SK-N-MC (cell line): ENCODE results near the gene IL1RAPL1.

ENCODE experiments used
- DNase-seq: peaks from one replicate; pipeline ENCODE4 v3.0.0-alpha.2; 2011; ENCODE audit warnings: low read depth, low spot score
- H3K27ac ChIP-seq: fragments of 200-600 bp; sonication (generic); 2 replicates; pipeline ENCODE4 v1.5.1; 2016; ENCODE audit warnings: mixed run types
- H3K36me3 ChIP-seq: fragments of 200-600 bp; sonication (generic); 2 replicates; pipeline ENCODE4 v1.6.1; 2017; ENCODE audit warnings: antibody characterized with exemption, low read length, mixed read lengths; ENCODE audit not compliant: insufficient read depth
- H3K4me3 ChIP-seq: fragments of 200-600 bp; sonication (generic); 2 replicates; pipeline ENCODE4 v1.5.1; 2016
- H3K9ac ChIP-seq: fragments of 200-600 bp; sonication (generic); 2 replicates; pipeline ENCODE4 v1.8.0; 2017; ENCODE audit warnings: mixed run types, mixed read lengths; ENCODE audit not compliant: insufficient read length
- H3K9me3 ChIP-seq: fragments of 200-600 bp; sonication (generic); 2 replicates; pipeline ENCODE4 v1.6.1; 2017; ENCODE audit warnings: low read depth, mild to moderate bottlenecking, antibody characterized with exemption, low read length, moderate library complexity, mixed read lengths
- EZH2 ChIP-seq: fragments of 200-600 bp; sonication (generic); IDR thresholded peaks from one replicate; pipeline ENCODE4 v1.6.1; 2017; ENCODE audit warnings: antibody characterized with exemption
- FOXP2 ChIP-seq: optimal IDR thresholded peaks from 2 replicates; pipeline ENCODE3; 2011; ENCODE audit warnings: mild to moderate bottlenecking, moderate library complexity; ENCODE audit not compliant: insufficient read depth; ENCODE audit errors: extremely low read length, control extremely low read depth
- POLR2AphosphoS5 ChIP-seq: IDR thresholded peaks from 2 replicates; pipeline ENCODE4 v1.6.1; 2012; ENCODE audit warnings: mild to moderate bottlenecking, low read depth, low read length, borderline replicate concordance

The IL1RAPL1 gene

GRCh38 chrX:29274517-29274916, 687.3 kb downstream of the IL1RAPL1 start:
- no peak overlapping the region for H3K4me3 ChIP-seq
- no peak for DNase-seq
- H3K27ac ChIP-seq: no peak overlapping the region
- no peaks in the 10 kb centered on the region for H3K36me3 ChIP-seq
- TF ChIP-seq POLR2AphosphoS5 (no peak), EZH2 (no peak), FOXP2 (no peak)
- no peaks in the 10 kb centered on the region for H3K9me3 ChIP-seq
- no peak overlapping the region for H3K9ac ChIP-seq

- Histone ChIP-seq H3K9ac (no peak overlapping the region), H3K36me3 (no peaks in the 10 kb centered on the region), H3K27ac (no peak overlapping the region), H3K9me3 (no peaks in the 10 kb centered on the region), H3K4me3 (no peak overlapping the region)
- TF ChIP-seq POLR2AphosphoS5 (no peak), FOXP2 (no peak), EZH2 (no peak)
- DNase-seq: no peak
These were observed 688.7 kb downstream of the IL1RAPL1 start for GRCh38 chrX:29275928-29276327.

- Histone ChIP-seq H3K36me3 (no peaks in the 10 kb centered on the region), H3K9me3 (no peaks in the 10 kb centered on the region), H3K27ac (no peak overlapping the region), H3K4me3 (no peak overlapping the region), H3K9ac (no peak overlapping the region)
- TF ChIP-seq EZH2: no peak
- no peak for TF ChIP-seq FOXP2
- TF ChIP-seq POLR2AphosphoS5: no peak
- no peak for DNase-seq
These were observed 694.0 kb downstream of the IL1RAPL1 start for GRCh38 chrX:29281078-29281742.

DNA sequence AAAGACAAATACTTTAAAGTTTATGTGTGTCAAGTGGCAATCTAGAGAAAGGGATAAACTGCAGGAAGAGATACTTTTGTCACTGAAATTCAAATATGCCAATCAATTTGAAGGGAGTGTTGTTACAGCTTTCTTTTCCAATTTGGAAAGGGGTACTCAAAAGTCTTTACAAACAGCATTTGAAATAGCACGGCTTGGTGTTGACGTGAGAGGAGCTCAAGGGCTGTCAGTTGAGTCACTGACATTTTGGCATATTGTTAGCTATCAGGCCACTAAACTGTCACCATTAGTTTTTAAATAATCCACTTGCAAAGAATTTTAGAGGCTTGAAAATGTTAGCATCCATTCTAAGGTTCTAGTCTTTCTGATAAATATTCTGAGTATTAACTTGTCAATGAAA, 698.4 kb downstream of the IL1RAPL1 start:
- no peak for DNase-seq
- Histone ChIP-seq H3K9ac (no peak overlapping the region), H3K27ac (no peak overlapping the region), H3K4me3 (no peak overlapping the region), H3K9me3 (no peaks in the 10 kb centered on the region), H3K36me3 (no peaks in the 10 kb centered on the region)
- no peak for TF ChIP-seq POLR2AphosphoS5
- TF ChIP-seq EZH2: no peak
- no peak for TF ChIP-seq FOXP2

GRCh38 chrX:29295987-29296680, 708.9 kb downstream of the IL1RAPL1 start:
- H3K27ac ChIP-seq: no peak overlapping the region
- H3K36me3 ChIP-seq: no peaks in the 10 kb centered on the region
- DNase-seq: no peak
- H3K4me3 ChIP-seq: no peak overlapping the region
- TF ChIP-seq FOXP2: no peak
- no peak for TF ChIP-seq EZH2
- TF ChIP-seq POLR2AphosphoS5: no peak
- H3K9me3 ChIP-seq: no peaks in the 10 kb centered on the region
- no peak overlapping the region for H3K9ac ChIP-seq

- H3K27ac ChIP-seq: no peak overlapping the region
- DNase-seq: no peak
- H3K4me3 ChIP-seq: no peak overlapping the region
- TF ChIP-seq POLR2AphosphoS5: no peak
- no peak for TF ChIP-seq FOXP2
- TF ChIP-seq EZH2: no peak
- H3K36me3 ChIP-seq: no peaks in the 10 kb centered on the region
- no peak overlapping the region for H3K9ac ChIP-seq
- H3K9me3 ChIP-seq: no peaks in the 10 kb centered on the region
These were observed 710.0 kb downstream of the IL1RAPL1 start for GRCh38 chrX:29297171-29297800.

DNA sequence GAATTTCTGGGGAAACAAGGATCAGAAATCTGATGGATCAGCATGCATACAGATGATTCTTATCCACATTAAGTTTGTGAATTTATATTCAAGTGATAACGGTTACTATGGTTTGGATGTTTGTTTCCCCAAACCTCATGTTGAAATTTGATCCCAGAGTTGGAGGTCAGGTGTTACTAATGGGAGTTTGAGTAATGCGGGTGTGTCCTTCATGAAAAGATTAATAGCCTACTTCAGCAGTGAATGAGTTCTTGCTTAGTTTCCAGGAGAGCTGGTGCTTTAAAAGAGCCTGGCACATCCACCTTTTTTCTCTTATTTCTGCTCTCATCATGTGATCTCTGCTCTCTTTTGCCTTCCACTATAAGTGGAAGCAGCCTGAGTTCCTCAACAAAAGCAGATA, 712.4 kb downstream of the IL1RAPL1 start:
- H3K4me3 ChIP-seq: no peak overlapping the region
- TF ChIP-seq EZH2: no peak
- no peak for TF ChIP-seq POLR2AphosphoS5
- TF ChIP-seq FOXP2: no peak
- no peak overlapping the region for H3K9ac ChIP-seq
- H3K36me3 ChIP-seq: no peaks in the 10 kb centered on the region
- H3K9me3 ChIP-seq: no peaks in the 10 kb centered on the region
- no peak for DNase-seq
- H3K27ac ChIP-seq: no peak overlapping the region

DNA sequence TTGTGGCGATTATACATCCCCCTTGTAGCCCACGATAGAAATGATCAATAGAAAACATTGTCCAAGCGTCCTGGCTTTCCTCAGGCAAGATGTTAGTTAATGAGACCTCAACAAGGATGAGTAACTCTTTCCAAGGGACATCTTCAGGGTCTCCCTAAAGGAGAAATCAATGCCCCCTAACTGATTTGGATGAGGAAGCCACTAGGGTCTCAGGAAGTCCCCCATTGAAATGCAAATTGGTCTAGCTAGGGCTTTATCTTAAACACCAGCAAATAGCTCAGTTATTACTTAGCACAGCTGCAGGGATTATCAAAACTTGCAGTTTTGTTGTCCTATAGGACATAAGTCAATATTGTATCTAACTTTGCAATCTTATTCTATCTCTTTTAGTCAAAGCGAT, 721.5 kb downstream of the IL1RAPL1 start:
- DNase-seq: no peak
- TF ChIP-seq FOXP2: no peak
- TF ChIP-seq POLR2AphosphoS5: no peak
- no peak for TF ChIP-seq EZH2
- Histone ChIP-seq H3K4me3 (no peak overlapping the region), H3K9me3 (no peaks in the 10 kb centered on the region), H3K9ac (no peak overlapping the region), H3K36me3 (no peaks in the 10 kb centered on the region), H3K27ac (no peak overlapping the region)
